GM12878 (cell line): ENCODE results near the gene ACOX1. TPM values are rescaled to one million over a fixed set of nuclear protein-coding genes. Genes with fewer than 3 reads are reported as not detected.

ENCODE experiments used
- ATAC-seq: fragments of 200-7000 bp; cut with Tn5 transposase; 3 replicates; pipeline ENCODE4 v1.9.1; 2020; ENCODE audit warnings: mild to moderate bottlenecking, moderate library complexity
- BruUV-seq: library from RNA; stranded (reverse); fragments of 400-500 nt; replicated peaks from 2 replicates; lab custom pipeline; 2021; lab: Mats Ljungman, UMichigan
- CTCF ChIA-PET: fragments of 300-600 bp; sonication (Branson Sonifier 250); formaldehyde crosslinking; extraction: SDS; loops from one replicate; lab custom pipeline; 2021; ENCODE audit warnings: inconsistent platforms; lab: Yijun Ruan, JAX
- POLR2A ChIA-PET: fragments of 350-600 bp; formaldehyde crosslinking; extraction: SDS; loops from one replicate; lab custom pipeline; 2021; ENCODE audit warnings: inconsistent platforms; lab: Charles Lee
- RAD21 ChIA-PET: fragments of 300-600 bp; sonication (Branson Sonifier 250); formaldehyde crosslinking; loops from one replicate; lab custom pipeline; 2023; ENCODE audit warnings: antibody characterized with exemption; ENCODE audit not compliant: unreplicated experiment; lab: Charles Lee
- SMC1A ChIA-PET: fragments of 300-600 bp; sonication (Branson Sonifier 250); formaldehyde crosslinking; loops from one replicate; lab custom pipeline; 2023; ENCODE audit not compliant: unreplicated experiment, uncharacterized antibody; lab: Charles Lee
- DNase-seq: peaks from one replicate; pipeline ENCODE4 v3.0.0-alpha.2; 2011; ENCODE audit warnings: low read depth, low spot score
- FAIRE-seq: peaks from 3 replicates; lab custom pipeline; 2011; peaks lifted over from hg19 to GRCh38; lab: Jason Lieb, UNC
- H2AFZ ChIP-seq: 2 replicates; pipeline ENCODE4 v1.6.0; 2011; ENCODE audit warnings: low read depth, low read length, control low read depth; ENCODE audit not compliant: control insufficient read depth
- H3K27ac ChIP-seq: 2 replicates; pipeline ENCODE4 v1.5.1; 2011; ENCODE audit warnings: control low read depth; ENCODE audit not compliant: control insufficient read depth, insufficient read depth
- H3K27me3 ChIP-seq, 2 experiments: replicated peaks in 1 of 2; 2 replicates each; pipeline versions ENCODE4 v1.6.0 to v1.6.1; 2011; ENCODE audit warnings: low read length in 1 of 2; ENCODE audit not compliant: control insufficient read depth in 2 of 2, insufficient read depth in 2 of 2
- H3K36me3 ChIP-seq, 2 experiments: 2 replicates each; pipeline ENCODE4 v1.5.1; 2011; ENCODE audit warnings: low read length in 1 of 2; ENCODE audit not compliant: control insufficient read depth in 2 of 2, insufficient read depth in 2 of 2
- H3K4me1 ChIP-seq: 2 replicates; pipeline ENCODE4 v1.6.1; 2011; ENCODE audit warnings: mild to moderate bottlenecking, low read length, moderate library complexity, mixed read lengths; ENCODE audit not compliant: control insufficient read depth, insufficient read depth
- H3K4me2 ChIP-seq: 2 replicates; pipeline ENCODE4 v1.6.0; 2011; ENCODE audit warnings: control low read depth; ENCODE audit not compliant: control insufficient read depth, insufficient read depth
- H3K4me3 ChIP-seq: fragments of 200-600 bp; sonication (generic); 2 replicates; pipeline ENCODE4 v1.5.1; 2016
- H3K79me2 ChIP-seq: 2 replicates; pipeline ENCODE4 v1.6.0; 2011; ENCODE audit warnings: low read length; ENCODE audit not compliant: control insufficient read depth, insufficient read depth
- H3K9ac ChIP-seq: 2 replicates; pipeline ENCODE4 v1.8.0; 2011; ENCODE audit warnings: low read length, control low read depth, mixed read lengths; ENCODE audit not compliant: control insufficient read depth, insufficient read depth
- H3K9me3 ChIP-seq: replicated peaks from 3 replicates; pipeline ENCODE4 v1.5.1; 2011; ENCODE audit warnings: mild to moderate bottlenecking, low read length; ENCODE audit not compliant: control insufficient read depth, insufficient read depth
- H4K20me1 ChIP-seq: 2 replicates; pipeline ENCODE4 v1.6.0; 2011; ENCODE audit not compliant: control insufficient read depth, insufficient read depth
- BCLAF1 ChIP-seq: fragments of 450-650 bp; IDR thresholded peaks from 2 replicates; pipeline ENCODE4 v1.6.1; 2017; ENCODE audit warnings: antibody characterized with exemption, mild to moderate bottlenecking, moderate library complexity
- CEBPB ChIP-seq, 2 experiments: fragments of 150-350 bp in 1 of 2; IDR thresholded peaks; 2 replicates each; pipeline ENCODE4 v1.6.1; 2012 to 2014; ENCODE audit warnings: low read depth in 2 of 2, low read length in 2 of 2, borderline replicate concordance in 1 of 2, inconsistent platforms in 1 of 2
- CHD1 ChIP-seq: IDR thresholded peaks from 2 replicates; pipeline ENCODE4 v1.6.1; 2012; ENCODE audit warnings: low read depth, low read length, improper control_type of control experiment
- CHD4 ChIP-seq: fragments of 200-600 bp; sonication (generic); IDR thresholded peaks from 2 replicates; pipeline ENCODE4 v1.6.1; 2016; ENCODE audit warnings: mild to moderate bottlenecking
- MAX ChIP-seq: IDR thresholded peaks from 2 replicates; pipeline ENCODE4 v1.6.1; 2012; ENCODE audit warnings: low read depth, low read length, improper control_type of control experiment
- MYB ChIP-seq: fragments of 150-350 bp; IDR thresholded peaks from 2 replicates; pipeline ENCODE4 v1.6.1; 2014; ENCODE audit warnings: mild to moderate bottlenecking, low read depth, low read length, borderline replicate concordance
- PAX5 ChIP-seq: IDR thresholded peaks from 2 replicates; pipeline ENCODE4 v1.6.1; 2011; ENCODE audit warnings: low read depth, low read length, borderline replicate concordance
- POLR2AphosphoS2 ChIP-seq: IDR thresholded peaks from 2 replicates; pipeline ENCODE4 v1.6.1; 2011; ENCODE audit warnings: low read depth, mild to moderate bottlenecking, low read length, improper control_type of control experiment, moderate library complexity
- SMARCA5 ChIP-seq: fragments of 450-650 bp; IDR thresholded peaks from 2 replicates; pipeline ENCODE4 v1.6.1; 2017; ENCODE audit warnings: mild to moderate bottlenecking
- STAT1 ChIP-seq: fragments of 450-650 bp; conservative IDR thresholded peaks from 2 replicates; pipeline ENCODE4 v1.6.1; 2014; ENCODE audit warnings: antibody characterized with exemption, mild to moderate bottlenecking
- ZNF24 ChIP-seq: fragments of 450-650 bp; IDR thresholded peaks from 2 replicates; pipeline ENCODE4 v1.6.1; 2017; ENCODE audit warnings: antibody characterized with exemption, mild to moderate bottlenecking
- WGBS: methylation state at CpG from one replicate; pipeline ENCODE4 v1.1.6; 2016; ENCODE audit warnings: low lambda C conversion rate; ENCODE audit not compliant: insufficient replicate concordance, insufficient coverage; ENCODE audit errors: missing lambda C conversion rate; 5-methylcytosine and 5-hydroxymethylcytosine counted together
- in situ Hi-C: fragments of 300-500 bp; cut with MboI; formaldehyde crosslinking; loops from 9 replicates; pipeline ENCODE4 v1.14.3; 2018; ENCODE audit warnings: mixed read lengths
- intact Hi-C: fragments of 100-400 bp; cut with micrococcal nuclease; formaldehyde crosslinking; loops from one replicate; pipeline ENCODE4 v1.14.2; 2022; ENCODE audit not compliant: unreplicated experiment
- polyA plus RNA-seq, 11 experiments: library from polyadenylated mRNA; depleted of rRNA in 4 of 11; unstranded in 6 of 11; stranded (reverse) in 5 of 11; fragments of >200 nt; fragmentation: Nextera tagmentation in 4 of 11; fragmentation: Illumina TruSeq in 1 of 11; extraction: Ambion mirVana in 4 of 11; extraction: Trizol in 1 of 11; gene quantifications; 1 replicate in 1 of 11; 2 replicates in 10 of 11; pipeline versions ENCODE4 v1.2.1 to v1.2.3, GENCODE V29; 2011 to 2016; ENCODE audit warnings: inconsistent platforms in 2 of 11, missing spikeins in 2 of 11, low read depth in 1 of 11
- total RNA-seq, 4 experiments: library from RNA; depleted of rRNA in 3 of 4; stranded (reverse); fragments of >200 nt in 3 of 4; fragmentation: Illumina TruSeq in 1 of 4; extraction: Trizol in 1 of 4; gene quantifications; 2 replicates each; pipeline versions ENCODE4 v1.2.1 to v1.2.3, GENCODE V29; 2013 to 2021

ACOX1 gene
- total and polyA plus RNA-seq, 10 of the 15 experiments (the other 5 are each of a cell fraction or from before 2014, with no cell fraction given) = 6.5 to 26.2 (median 21.6) TPM

DNA sequence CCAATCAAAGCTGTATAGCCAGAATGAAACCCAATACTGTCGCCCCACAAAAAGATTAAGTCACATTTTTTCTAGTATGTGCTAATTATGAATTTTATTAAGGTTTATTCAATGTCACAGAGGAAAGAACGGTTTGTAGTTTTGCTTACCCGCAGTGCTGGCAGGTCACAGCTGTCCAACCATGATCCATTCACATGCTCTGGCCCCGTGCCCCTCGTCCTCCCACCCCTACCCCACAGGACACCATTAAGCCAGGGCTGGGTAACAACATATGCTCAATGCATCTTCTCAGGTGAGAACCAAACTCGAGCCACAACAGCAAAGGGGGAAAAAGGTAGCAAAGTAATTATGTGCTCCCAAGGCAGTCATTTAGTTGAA, 37.5 kb downstream of the ACOX1 start:
- TF ChIP-seq STAT1 (no peak), CHD4 (no peak), SMARCA5 (no peak), BCLAF1 (no peak), CHD1 (no peak), CEBPB (IDR thresholded peaks at IDR 0.05; ENCODE audit: borderline replicate concordance in 1 of 2, low read depth in 2 of 2, low read length in 2 of 2) (no peak), PAX5 (no peak), ZNF24 (no peak), MYB (no peak), POLR2AphosphoS2 (no peak), MAX (no peak)
- 47% methylated on average over 6 of the region's 6 CpGs for WGBS
- peak overlapping the region; percentile 85; the same call in 1 of the 2 replicates for H3K4me3 ChIP-seq
- H3K4me2 ChIP-seq = peak overlapping the region; percentile 91; the same call in 1 of the 2 replicates
- DNase-seq (no peak), FAIRE-seq (peak; percentile 44), ATAC-seq (no peak)
- CTCF ChIA-PET = interaction anchor here (0.9 to 1.4 kb wide), 3 partner anchors 36 to 80 kb away, joined by 3 to 9 read pairs (median 5); no protein-coding TSS in a partner anchor
- H3K27ac ChIP-seq = no peak overlapping the region
- H3K27me3 ChIP-seq = no peaks in the 10 kb centered on the region
- SMC1A ChIA-PET = interaction anchor here (1.2 to 1.4 kb wide), 3 partner anchors 36 to 69 kb away, joined by 3 to 4 read pairs (median 3); partner anchors contain the start of genes CDK3 and MRPL38
- intact Hi-C loops = loop anchor here (5.0 kb wide), 1 partner anchor 56 kb away; no protein-coding TSS in a partner anchor
- no peaks in the 10 kb centered on the region for H3K79me2 ChIP-seq
- no TSS peak for BruUV-seq
- POLR2A ChIA-PET = interaction anchor here (0.6 to 1.4 kb wide), 4 partner anchors 13 to 402 kb away, joined by 3 to 5 read pairs (median 4); partner anchors contain the start of genes ACOX1 and TEN1
- H2AFZ ChIP-seq = peak overlapping the region; percentile 96
- H3K4me1 ChIP-seq = no peaks in the 10 kb centered on the region
- H3K36me3 ChIP-seq = no peaks in the 10 kb centered on the region
- no peaks in the 10 kb centered on the region for H4K20me1 ChIP-seq
- H3K9me3 ChIP-seq = no peaks in the 10 kb centered on the region
- H3K9ac ChIP-seq = no peak overlapping the region
- in situ Hi-C loops = no loop called here
- RAD21 ChIA-PET = interaction anchor here (1.1 to 1.3 kb wide), 6 partner anchors 16 to 83 kb away, joined by 3 to 8 read pairs (median 4); partner anchors contain the start of genes ACOX1 and TEN1
